PC-3 (cell line): ENCODE data around the gene CHKA. TPM values are rescaled to one million over a fixed set of nuclear protein-coding genes. Genes with fewer than 3 reads are reported as not detected.

Experiments used
- ATAC-seq: fragments of 200-7000 bp; cut with Tn5 transposase; 2 replicates; pipeline ENCODE4 v1.9.1; 2020; ENCODE audit warnings: mild to moderate bottlenecking, moderate library complexity
- BruUV-seq: library from RNA; stranded (reverse); fragments of 400-500 nt; replicated peaks from 2 replicates; lab custom pipeline; 2021; lab: Mats Ljungman, UMichigan
- CTCF ChIA-PET: fragments of 300-600 bp; sonication (Branson Sonifier 250); formaldehyde crosslinking; loops from one replicate; lab custom pipeline; 2022; ENCODE audit warnings: antibody characterized with exemption; lab: Charles Lee
- POLR2A ChIA-PET: fragments of 300-600 bp; sonication (Branson Sonifier 250); formaldehyde crosslinking; loops from one replicate; lab custom pipeline; 2022; ENCODE audit warnings: antibody characterized with exemption; ENCODE audit not compliant: unreplicated experiment; lab: Charles Lee
- DNase-seq: peaks from one replicate; pipeline ENCODE4 v3.0.0-alpha.2; 2015
- H2AFZ ChIP-seq: fragments of 300-600 bp; sonication (generic); 2 replicates; pipeline ENCODE4 v1.6.0; 2016; ENCODE audit warnings: antibody characterized with exemption, low read length
- H3F3A ChIP-seq: fragments of 300-600 bp; sonication (generic); one replicate; pipeline ENCODE4 v1.6.0; 2017; ENCODE audit warnings: antibody characterized with exemption, low read length, control low read depth, mild to moderate bottlenecking; ENCODE audit not compliant: unreplicated experiment
- H3K27ac ChIP-seq: fragments of 300-600 bp; sonication (generic); 2 replicates; pipeline ENCODE4 v1.5.1; 2016; ENCODE audit warnings: mild to moderate bottlenecking, low read length
- H3K27me3 ChIP-seq: fragments of 300-600 bp; sonication (generic); 2 replicates; pipeline ENCODE4 v1.6.1; 2016; ENCODE audit warnings: low read length, mixed read lengths
- H3K36me3 ChIP-seq: fragments of 300-600 bp; sonication (generic); 2 replicates; pipeline ENCODE4 v1.6.1; 2016; ENCODE audit warnings: low read depth, mixed run types, low read length, mixed read lengths
- H3K4me1 ChIP-seq: fragments of 300-600 bp; sonication (generic); 2 replicates; pipeline ENCODE4 v1.5.1; 2016; ENCODE audit warnings: low read length; ENCODE audit not compliant: insufficient read depth
- H3K4me2 ChIP-seq: fragments of 300-600 bp; sonication (generic); 2 replicates; pipeline ENCODE4 v1.6.0; 2016; ENCODE audit warnings: low read length
- H3K4me3 ChIP-seq: fragments of 300-600 bp; sonication (generic); 2 replicates; pipeline ENCODE4 v1.5.1; 2016; ENCODE audit warnings: mild to moderate bottlenecking, low read length, mixed read lengths
- H3K79me2 ChIP-seq: fragments of 300-600 bp; sonication (generic); 2 replicates; pipeline ENCODE4 v1.6.1; 2017; ENCODE audit warnings: low read length, mixed read lengths
- H3K9ac ChIP-seq: fragments of 300-600 bp; sonication (generic); 2 replicates; pipeline ENCODE4 v1.6.0; 2016; ENCODE audit warnings: mild to moderate bottlenecking, low read length
- H3K9me2 ChIP-seq: fragments of 300-600 bp; sonication (generic); replicated peaks from 2 replicates; pipeline ENCODE4 v1.6.1; 2016; ENCODE audit warnings: mixed run types, low read length, mixed read lengths
- H3K9me3 ChIP-seq: fragments of 300-600 bp; sonication (generic); 2 replicates; pipeline ENCODE4 v1.6.1; 2016; ENCODE audit warnings: low read length, mixed read lengths
- H4K20me1 ChIP-seq: fragments of 300-600 bp; sonication (generic); 2 replicates; pipeline ENCODE4 v1.6.1; 2016; ENCODE audit warnings: low read length, mixed read lengths
- CTCF ChIP-seq: fragments of 300-600 bp; sonication (generic); conservative IDR thresholded peaks from 2 replicates; pipeline ENCODE4 v1.5.1; 2017; ENCODE audit warnings: antibody characterized with exemption, low read depth, mild to moderate bottlenecking, low read length
- EZH2 ChIP-seq: fragments of 300-600 bp; sonication (generic); IDR thresholded peaks from one replicate; pipeline ENCODE4 v1.6.1; 2017; ENCODE audit warnings: antibody characterized with exemption, mild to moderate bottlenecking, low read length; ENCODE audit not compliant: unreplicated experiment
- EZH2phosphoT487 ChIP-seq: fragments of 300-600 bp; sonication (generic); IDR thresholded peaks from 2 replicates; pipeline ENCODE4 v1.6.1; 2018; ENCODE audit warnings: mild to moderate bottlenecking, antibody characterized with exemption, low read length, borderline replicate concordance
- intact Hi-C: fragments of 100-400 bp; cut with micrococcal nuclease; formaldehyde crosslinking; loops from 2 replicates; pipeline ENCODE4 v1.9.0; 2023
- total RNA-seq: library from RNA; depleted of rRNA; stranded (reverse); fragments of >200 nt; gene quantifications from 2 replicates; pipeline ENCODE4 v1.2.3, GENCODE V29; 2014

CHKA gene
- total RNA-seq, 1 experiment from 2014 or later: 57.5 TPM

- Histone ChIP-seq H3K9me3 (no peaks in the 10 kb centered on the region), H3F3A (no peaks in the 10 kb centered on the region), H4K20me1 (no peaks in the 10 kb centered on the region), H3K36me3 (peaks cover 7% of the 10 kb centered on the region; the same call in 1 of the 2 replicates), H3K27me3 (no peaks in the 10 kb centered on the region), H3K4me1 (peaks cover 26% of the 10 kb centered on the region), H3K27ac (peak overlapping the region; percentile 56), H3K9me2 (no peaks in the 10 kb centered on the region), H2AFZ (peak overlapping the region; percentile 74), H3K4me2 (peak overlapping the region; percentile 96), H3K9ac (peak overlapping the region; percentile 84), H3K4me3 (peak overlapping the region; percentile 78), H3K79me2 (peaks cover 36% of the 10 kb centered on the region)
- no peak for DNase-seq
- no TSS peak for BruUV-seq
- POLR2A ChIA-PET: interaction anchor here (0.5 kb wide), 1 partner anchor 301 kb away, joined by 6 read pairs; no protein-coding TSS in a partner anchor
- CTCF ChIA-PET: no interaction called here
- intact Hi-C loops: loop anchor here (5.0 kb wide), 1 partner anchor 83 kb away; the partner anchor contains the start of gene CHKA
- TF ChIP-seq CTCF: no peak
- TF ChIP-seq EZH2: no peak
- TF ChIP-seq EZH2phosphoT487: no peak
- no peak for ATAC-seq
Observed at GRCh38 chr11:68039526-68040086, 81.6 kb downstream of the CHKA start.

- CTCF ChIA-PET: no interaction called here
- H3K9ac ChIP-seq: peak within 1 kb of the TSS; percentile 84
Observed at GRCh38 chr11:68038718-68039525, 82.3 kb downstream of the CHKA start, which contains the start of gene TCIRG1. TCIRG1 (plus strand) TSS chr11:68039025; CDS start chr11:68041272, 2,247 bp downstream.

More at GRCh38 chr11:68038718-68039525, 82.3 kb downstream of the CHKA start, which contains the start of gene TCIRG1:
- Histone ChIP-seq H4K20me1 (no peaks in the 10 kb centered on the region), H3K27ac (peak within 1 kb of the TSS; percentile 56), H3F3A (no peaks in the 10 kb centered on the region), H3K36me3 (peaks cover 8% of the 10 kb centered on the region), H3K79me2 (peaks cover 40% of the 10 kb centered on the region), H3K9me3 (no peaks in the 10 kb centered on the region), H3K4me3 (peak within 1 kb of the TSS; percentile 78), H3K9me2 (no peaks in the 10 kb centered on the region), H3K27me3 (no peaks in the 10 kb centered on the region), H3K4me1 (peaks cover 26% of the 10 kb centered on the region), H2AFZ (peak within 1 kb of the TSS; percentile 74), H3K4me2 (peak within 1 kb of the TSS; percentile 96)
- intact Hi-C loops: loop anchor here (5.0 kb wide), 1 partner anchor 83 kb away; the partner anchor contains the start of gene CHKA
- ATAC-seq: peak; percentile 79
- DNase-seq: peak; percentile 89
- no TSS peak for BruUV-seq
- POLR2A ChIA-PET: no interaction called here
- TF ChIP-seq CTCF (no peak), EZH2phosphoT487 (no peak), EZH2 (no peak)
